Tibial artery (tissue), 4 donors: Measurements from ENCODE around the gene NHERF2.

Source experiments
- DNase-seq, 2 donors: peaks; one replicate each; pipeline ENCODE4 v3.0.0-alpha.2; 2019
- H3K27ac ChIP-seq, 2 donors: fragments of 200-600 bp; sonication (generic) in 1 of 2; 1 replicate in 1 of 2; 2 replicates in 1 of 2; pipeline ENCODE4 v1.5.1; 2018 to 2019; ENCODE audit warnings: mild to moderate bottlenecking in 1 of 2
- H3K27me3 ChIP-seq, 2 donors: fragments of 200-600 bp; sonication (generic) in 1 of 2; one replicate each; pipeline versions ENCODE4 v1.5.1 to v1.6.0; 2016 to 2019
- H3K36me3 ChIP-seq, 3 donors: fragments of 200-600 bp; sonication (generic) in 2 of 3; one replicate each; pipeline ENCODE4 v1.5.1; 2016 to 2019; ENCODE audit warnings: mild to moderate bottlenecking in 2 of 3
- H3K4me1 ChIP-seq, 4 donors: fragments of 200-600 bp; sonication (generic) in 2 of 4; 1 replicate in 3 of 4; 2 replicates in 1 of 4; pipeline ENCODE4 v1.5.1; 2016 to 2019
- H3K4me3 ChIP-seq, 2 donors: fragments of 200-600 bp; sonication (generic) in 1 of 2; 1 replicate in 1 of 2; 2 replicates in 1 of 2; pipeline ENCODE4 v1.5.1; 2018 to 2019; ENCODE audit warnings: mild to moderate bottlenecking in 2 of 2
- H3K9me3 ChIP-seq, 3 donors: fragments of 200-600 bp; sonication (generic) in 1 of 3; one replicate each; pipeline ENCODE4 v1.5.1; 2016 to 2019
- CTCF ChIP-seq, 2 experiments: fragments of 200-600 bp in 1 of 2; fragments of 450-650 bp in 1 of 2; IDR thresholded peaks; one replicate each; pipeline ENCODE4 v1.5.1; 2017 to 2019; ENCODE audit warnings: antibody characterized with exemption in 2 of 2, mild to moderate bottlenecking in 1 of 2, moderate library complexity in 1 of 2
- intact Hi-C: fragments of 100-400 bp; cut with DNase I; formaldehyde crosslinking; loops from one replicate; pipeline ENCODE4 v1.15.0; 2023; ENCODE audit warnings: low total_unique reads

The NHERF2 gene

GRCh38 chr16:2006317-2006716 lies 20.4 kb upstream of the NHERF2 start:
- intact Hi-C loops = no loop called here
- Histone ChIP-seq H3K36me3 (peaks cover 22 to 30% (median 23%) of the 10 kb centered on the region in 3 donors), H3K4me3 (no peak overlapping the region)

GRCh38 chr16:2007081-2007836 lies 19.4 kb upstream of the NHERF2 start:
- H3K27ac ChIP-seq = no peak overlapping the region
- H3K9me3 ChIP-seq = no peaks in the 10 kb centered on the region
- intact Hi-C loops = no loop called here
- TF ChIP-seq CTCF (IDR thresholded peaks at IDR 0.05) = no peak
- H3K4me1 ChIP-seq = peaks cover 0 to 62% (median 59%) of the 10 kb centered on the region in 4 donors
- H3K36me3 ChIP-seq = peaks cover 12 to 21% (median 13%) of the 10 kb centered on the region in 3 donors
- no peak for DNase-seq
- H3K4me3 ChIP-seq = peak overlapping the region in 1 of 2 donors; percentile 90
- no peaks in the 10 kb centered on the region for H3K27me3 ChIP-seq

More at GRCh38 chr16:2006317-2006716, 20.4 kb upstream of the NHERF2 start:
- TF ChIP-seq CTCF (IDR thresholded peaks at IDR 0.05) = no peak
- DNase-seq = no peak
- H3K9me3 ChIP-seq = no peaks in the 10 kb centered on the region
- H3K27me3 ChIP-seq = no peaks in the 10 kb centered on the region
- H3K4me1 ChIP-seq = peaks cover 0 to 62% (median 59%) of the 10 kb centered on the region in 4 donors
- H3K27ac ChIP-seq = no peak overlapping the region

- DNase-seq = no peak
- Histone ChIP-seq H3K36me3 (peaks cover 4 to 13% (median 5%) of the 10 kb centered on the region in 3 donors), H3K4me3 (peak overlapping the region; percentile 90 to 99), H3K27me3 (no peaks in the 10 kb centered on the region), H3K27ac (no peak overlapping the region), H3K9me3 (no peaks in the 10 kb centered on the region), H3K4me1 (peaks cover 0 to 62% (median 59%) of the 10 kb centered on the region in 4 donors)
- TF ChIP-seq CTCF (IDR thresholded peaks at IDR 0.05) = no peak
- intact Hi-C loops = no loop called here
Observed at GRCh38 chr16:2008009-2008526, 18.6 kb upstream of the NHERF2 start.

GRCh38 chr16:2008631-2009163 lies 18.0 kb upstream of the NHERF2 start:
- Histone ChIP-seq H3K9me3 (no peaks in the 10 kb centered on the region), H3K36me3 (peaks cover 0 to 6% (median 0%) of the 10 kb centered on the region in 3 donors), H3K4me1 (peaks cover 0 to 60% (median 58%) of the 10 kb centered on the region in 4 donors), H3K27me3 (no peaks in the 10 kb centered on the region), H3K4me3 (peak overlapping the region; percentile 90 to 99), H3K27ac (peak overlapping the region; percentile 76 to 84)
- TF ChIP-seq CTCF (IDR thresholded peaks at IDR 0.05) = no peak
- DNase-seq = no peak
- intact Hi-C loops = no loop called here

- Histone ChIP-seq H3K9me3 (no peaks in the 10 kb centered on the region), H3K27ac (peak overlapping the region; percentile 76 to 84), H3K4me1 (peaks cover 0 to 55% (median 53%) of the 10 kb centered on the region in 4 donors), H3K36me3 (peaks cover 0 to 6% (median 0%) of the 10 kb centered on the region in 3 donors), H3K27me3 (no peaks in the 10 kb centered on the region), H3K4me3 (peak overlapping the region; percentile 90 to 99)
- intact Hi-C loops = no loop called here
- no peak for TF ChIP-seq CTCF (IDR thresholded peaks at IDR 0.05)
- DNase-seq = no peak
Observed at GRCh38 chr16:2009164-2009711, 17.5 kb upstream of the NHERF2 start.
